HG03139 (cell line): ENCODE data around the gene OR2B2.
"Not testable (repeated sequence)": the region's sequence is repeated elsewhere in the genome, so short reads cannot be mapped to it uniquely, and the experiment has no call there.

ENCODE experiments used
- ATAC-seq: cut with Tn5 transposase; IDR thresholded peaks from one replicate; pipeline ENCODE4 v1.9.1; 2021; ENCODE audit not compliant: unreplicated experiment

Gene OR2B2

GRCh38 chr6:27911956-27912446 is at the start of gene OR2B2:
Gene OR2B2 (minus strand): TSS chr6:27912396. CDS start chr6:27912319, 77 bp downstream.
- no peak for ATAC-seq

- no peak for ATAC-seq
Observed at GRCh38 chr6:27957516-27957915, 45.3 kb upstream of the OR2B2 start.

- no peak for ATAC-seq
Observed at GRCh38 chr6:27956941-27957340, 44.7 kb upstream of the OR2B2 start, which contains the start of gene OR2B6. Gene OR2B6 (plus strand): TSS chr6:27957241. CDS start chr6:27957241, 0 bp downstream.

DNA sequence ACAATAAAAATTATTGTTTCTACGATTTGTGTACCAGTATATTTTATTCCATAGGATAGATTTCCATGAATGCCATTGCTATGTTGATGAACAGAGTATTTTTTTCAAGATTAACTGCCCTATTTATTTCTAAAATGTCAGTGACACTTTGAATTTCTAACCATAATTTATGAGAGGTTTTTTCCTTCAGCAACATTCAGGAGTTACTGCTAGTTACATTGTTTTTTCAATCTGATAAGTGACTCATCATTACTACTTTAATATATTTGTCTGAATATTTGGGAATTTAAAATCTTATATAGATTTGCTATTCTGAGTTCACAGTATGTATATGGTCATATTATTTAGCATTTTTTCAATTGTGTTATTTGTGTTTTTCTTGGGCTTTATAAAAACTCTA is 38.8 kb upstream of the OR2B2 start:
- no peak for ATAC-seq

DNA sequence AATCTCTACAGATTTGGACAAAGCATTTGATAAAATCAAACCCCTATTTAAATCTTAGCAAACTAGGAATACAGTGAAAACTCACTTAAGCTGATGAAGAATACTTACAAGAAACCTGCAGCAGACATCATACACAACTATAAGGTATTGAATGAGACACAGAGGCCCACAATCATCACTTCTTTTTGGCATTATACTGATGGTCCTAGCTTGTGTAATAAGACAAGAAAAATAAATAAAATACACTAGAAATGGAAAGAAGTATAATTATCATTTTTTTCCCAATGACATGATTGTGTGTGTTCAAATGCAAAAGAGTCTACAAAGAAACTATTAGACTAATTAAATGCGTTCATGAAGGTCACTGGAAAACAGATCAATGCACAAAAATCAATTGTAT is 36.0 kb upstream of the OR2B2 start:
- no peak for ATAC-seq

- not testable (repeated sequence) for ATAC-seq
Observed at GRCh38 chr6:27943072-27943471, 30.9 kb upstream of the OR2B2 start.

DNA sequence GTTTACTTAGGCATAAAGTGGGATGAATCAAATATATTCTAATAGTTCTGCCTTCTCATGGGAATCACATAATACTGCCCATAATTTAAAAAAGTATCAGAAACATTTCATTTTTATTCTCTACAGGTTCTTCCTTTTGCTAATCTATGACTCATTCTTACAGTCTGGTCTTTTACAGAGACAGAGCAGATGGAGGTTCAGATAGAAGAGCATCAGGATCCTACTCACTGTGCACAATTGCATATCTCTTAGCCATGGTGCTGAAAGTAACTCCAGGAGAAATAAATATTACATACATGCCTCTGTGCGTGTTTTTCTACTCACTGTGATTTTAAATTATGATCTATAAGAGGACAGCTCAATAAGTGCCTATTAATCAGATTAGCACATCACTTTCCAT is 28.6 kb upstream of the OR2B2 start:
- ATAC-seq: no peak

DNA sequence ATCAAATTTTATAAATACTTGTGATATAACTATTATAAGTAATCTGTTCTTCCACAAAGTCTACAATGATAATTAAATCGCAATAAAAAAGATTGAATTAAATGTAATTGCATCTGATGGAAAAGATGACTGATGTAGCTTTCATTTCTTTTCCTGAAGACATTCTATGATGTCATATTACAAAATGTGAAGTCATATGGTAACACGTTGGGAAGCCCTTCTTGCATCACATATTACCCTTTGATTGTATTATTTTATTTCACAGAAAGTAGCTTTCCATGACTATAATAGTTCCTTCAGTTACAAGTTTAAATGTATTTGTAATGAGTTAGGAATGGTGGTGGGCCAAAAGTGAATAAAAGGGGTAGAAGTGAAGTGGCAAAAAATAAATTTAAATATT is 19.0 kb upstream of the OR2B2 start:
- no peak for ATAC-seq

DNA sequence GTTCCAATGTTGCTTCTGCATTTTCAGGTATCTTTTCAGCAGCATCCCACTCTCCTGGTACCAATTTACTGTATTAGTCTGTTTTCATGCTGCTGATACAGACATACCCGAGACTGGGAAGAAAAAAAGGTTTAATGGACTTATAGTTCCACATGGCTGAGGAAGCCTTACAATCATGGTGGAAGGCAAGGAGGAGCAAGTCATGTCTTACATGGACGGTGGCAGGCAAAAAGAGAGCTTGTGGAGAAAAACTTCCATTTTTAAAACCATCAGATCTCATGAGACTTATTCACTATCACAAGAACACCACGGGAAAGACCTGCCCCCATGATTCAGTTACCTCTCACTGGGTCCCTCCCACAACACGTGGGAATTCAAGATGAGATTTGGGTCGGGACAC is 17.7 kb upstream of the OR2B2 start:
- ATAC-seq: not testable (repeated sequence)

DNA sequence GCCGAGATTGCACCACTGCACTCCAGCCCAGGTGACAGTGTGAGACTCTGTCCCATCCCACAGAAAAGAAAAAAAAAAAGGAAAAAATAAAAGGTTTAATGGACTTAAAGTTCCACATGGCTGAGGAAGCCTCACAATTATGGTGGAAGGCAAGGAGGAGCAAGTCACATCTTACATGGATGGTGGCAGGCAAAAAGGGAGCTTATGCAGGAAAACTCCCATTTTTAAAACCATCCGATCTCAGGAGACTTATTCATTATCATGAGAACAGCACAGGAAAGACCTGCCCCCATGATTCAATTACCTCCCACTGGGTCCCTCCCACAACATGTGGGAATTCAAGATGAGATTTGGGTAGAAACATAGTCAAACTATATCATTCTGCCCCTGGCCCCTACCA is 15.8 kb upstream of the OR2B2 start:
- ATAC-seq: not testable (repeated sequence)

GRCh38 chr6:27924179-27924578 is 12.0 kb upstream of the OR2B2 start:
- no peak for ATAC-seq

GRCh38 chr6:27922949-27923348 is 10.8 kb upstream of the OR2B2 start:
- no peak for ATAC-seq

GRCh38 chr6:27908017-27908416 is 4.2 kb downstream of the OR2B2 start:
- ATAC-seq: no peak

- ATAC-seq: peak; percentile 62
Observed at GRCh38 chr6:27902335-27903314, 9.6 kb downstream of the OR2B2 start.

DNA sequence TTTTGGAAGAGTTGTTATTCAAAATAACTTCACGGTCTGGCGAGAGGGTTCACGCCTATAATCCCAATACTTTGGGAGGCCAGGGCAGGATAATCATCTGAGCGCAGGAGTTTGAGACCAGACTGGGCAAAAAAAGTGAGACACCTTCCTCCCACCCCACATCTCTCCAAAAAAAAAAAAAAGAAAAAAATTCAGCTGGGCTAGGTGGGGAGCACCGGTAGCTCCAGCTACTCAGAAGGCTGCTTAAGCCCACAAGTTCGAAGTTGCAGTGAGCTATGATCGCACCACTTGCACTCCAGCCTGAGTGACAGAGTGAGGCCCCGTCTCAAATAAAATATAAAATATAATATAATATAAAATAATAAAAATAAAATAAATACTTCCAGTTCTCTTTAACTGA is 10.4 kb downstream of the OR2B2 start:
- no peak for ATAC-seq

DNA sequence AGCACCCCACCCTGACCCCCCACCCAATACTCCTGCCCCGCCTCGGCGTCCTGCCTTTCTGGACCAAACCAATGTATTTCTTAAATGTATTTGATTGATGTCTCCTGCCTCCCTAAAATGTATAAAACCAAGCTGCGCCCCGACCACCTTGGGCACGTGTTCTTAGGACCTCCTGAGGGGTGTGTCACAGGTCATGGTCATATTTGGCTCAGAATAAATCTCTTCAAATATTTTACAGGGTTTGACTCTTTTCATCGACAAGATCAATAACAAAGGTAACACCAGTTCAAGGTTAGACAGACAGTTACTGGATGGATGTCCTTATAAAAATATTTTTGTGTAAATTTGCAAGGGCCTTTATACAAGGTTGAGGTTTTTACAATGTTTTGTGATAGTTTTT is 12.0 kb downstream of the OR2B2 start:
- not testable (repeated sequence) for ATAC-seq

- no peak for ATAC-seq
Observed at GRCh38 chr6:27899543-27899942, 12.7 kb downstream of the OR2B2 start.

DNA sequence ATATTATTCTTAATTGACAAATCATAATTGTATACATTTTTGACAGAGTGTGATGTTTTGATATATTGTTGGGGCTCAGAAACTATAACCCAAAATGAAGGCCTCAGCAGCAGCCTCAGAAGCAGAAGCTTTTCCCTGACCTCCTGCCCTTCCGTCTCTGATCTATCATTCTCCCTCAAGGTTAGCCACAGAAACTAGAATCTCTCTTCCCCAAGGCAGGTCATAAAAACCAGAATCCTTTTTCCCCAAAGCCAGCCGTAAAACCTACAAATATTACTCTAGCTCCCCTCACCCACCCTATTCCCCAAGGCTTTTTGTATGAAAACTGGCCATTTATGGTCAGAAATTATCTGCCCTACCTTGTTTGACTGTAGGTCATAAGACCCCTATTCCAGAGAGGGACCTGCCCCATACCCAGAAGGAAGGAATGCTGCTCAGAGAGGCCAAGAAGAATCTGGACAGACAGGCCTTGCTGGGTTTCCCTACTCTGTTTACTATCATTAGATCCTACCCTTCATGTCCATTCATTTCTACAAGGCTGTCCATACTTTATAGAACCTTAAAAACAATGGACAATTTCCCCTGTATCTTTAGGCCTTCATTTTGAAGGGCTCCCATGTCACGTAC is 14.5 kb downstream of the OR2B2 start:
- ATAC-seq: no peak

DNA sequence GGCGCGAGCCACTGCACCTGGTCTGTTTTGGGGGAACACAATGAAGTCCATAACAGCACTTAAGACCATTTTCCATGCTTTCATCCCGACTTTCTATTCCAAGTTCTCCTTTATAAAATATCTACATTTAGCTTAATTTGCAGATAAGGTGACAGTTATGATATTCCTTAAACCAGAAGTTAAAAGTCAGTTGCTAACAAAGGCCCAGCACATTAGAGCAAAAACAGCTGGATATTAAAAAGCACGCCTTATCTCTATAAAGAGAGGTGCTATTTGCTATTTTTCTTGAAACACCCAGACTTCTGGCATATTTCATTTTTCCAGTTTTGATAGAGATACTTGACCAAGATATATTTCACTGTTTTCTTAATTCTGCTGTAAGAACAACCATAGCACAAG is 15.8 kb downstream of the OR2B2 start:
- no peak for ATAC-seq

DNA sequence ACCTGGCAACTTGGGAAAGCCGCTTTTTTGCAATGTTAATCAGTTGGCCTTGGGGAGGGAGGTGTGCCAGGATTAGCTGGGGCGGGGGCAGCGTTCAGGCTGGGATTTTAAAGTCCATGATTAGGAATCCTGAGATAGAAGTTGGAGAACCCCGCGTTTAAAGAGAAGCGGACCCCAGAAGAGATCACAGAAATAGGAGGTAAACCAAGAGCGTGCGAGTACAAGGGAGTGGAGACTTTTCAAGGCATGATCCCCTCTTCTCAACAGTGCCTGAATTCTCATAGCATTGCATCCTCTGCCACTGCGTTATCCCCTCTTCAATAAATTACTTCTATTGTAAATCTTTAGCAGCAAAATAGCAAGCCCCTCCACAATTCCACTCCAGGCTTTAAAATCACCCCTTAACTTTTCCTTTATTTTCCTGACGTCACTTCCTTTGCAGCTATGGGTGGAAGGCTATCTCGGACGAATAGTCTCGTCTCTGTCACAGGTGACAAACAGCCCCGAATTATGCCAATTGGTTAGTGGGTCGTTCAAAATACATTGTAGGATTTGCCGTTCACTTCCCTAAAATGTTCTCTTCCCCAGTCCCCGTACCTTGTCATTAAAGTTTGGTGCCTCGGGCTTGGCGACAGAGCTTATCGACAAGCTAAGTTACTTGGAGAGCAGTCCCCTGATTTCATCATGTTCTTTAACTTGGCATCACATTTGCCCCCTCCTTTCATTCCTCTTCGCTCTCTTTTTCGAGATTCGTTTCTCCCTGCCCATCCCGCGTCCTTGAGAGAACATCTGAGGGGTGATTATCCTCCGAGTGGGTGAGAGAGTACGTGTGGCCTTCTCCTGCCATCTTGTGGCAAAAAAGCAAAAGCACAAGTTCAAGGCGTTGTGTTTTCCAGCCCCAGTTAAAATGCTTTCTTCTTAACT is 17.1 kb downstream of the OR2B2 start:
- no peak for ATAC-seq
